AG08395 (cell line): ENCODE results near the gene FAM171A2.

Experiments used
- DNase-seq: peaks from one replicate; pipeline ENCODE4 v3.0.0; 2012; ENCODE audit warnings: mixed read lengths, low spot score

Gene FAM171A2

DNA sequence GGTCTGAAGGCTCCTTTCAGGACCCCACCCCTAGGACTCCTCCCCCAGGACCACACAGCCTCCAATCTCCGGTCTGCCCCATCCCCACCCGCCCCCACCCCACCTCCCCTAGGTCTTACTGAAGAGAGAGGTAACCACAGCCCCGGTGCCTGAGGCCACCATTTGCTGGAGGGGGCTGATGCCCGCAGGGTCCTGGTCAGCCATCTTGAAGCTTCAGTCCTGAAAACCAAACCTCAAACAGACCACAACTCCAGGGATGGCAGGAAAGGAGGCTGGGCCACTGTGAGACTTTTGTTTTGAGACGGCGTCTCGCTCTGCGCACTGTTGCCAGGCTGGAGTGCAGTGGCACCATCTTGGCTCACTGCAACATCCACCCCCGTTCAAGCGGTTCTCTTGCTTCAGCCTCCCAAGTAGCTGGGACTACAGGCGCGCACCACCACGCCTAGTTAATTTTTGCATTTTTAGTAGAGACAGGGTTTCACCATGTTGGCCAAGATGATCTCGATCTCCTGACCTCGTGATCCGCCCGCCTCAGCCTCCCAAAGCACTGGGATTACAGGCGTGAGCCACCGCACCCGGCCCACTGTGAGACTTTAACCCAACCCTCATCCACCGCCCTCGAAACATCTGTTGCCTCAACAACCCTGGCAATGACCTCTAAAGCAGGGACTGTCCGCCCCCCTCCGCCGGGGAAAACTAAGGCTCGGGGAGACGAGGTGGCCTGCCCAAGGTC, 40.1 kb downstream of the FAM171A2 start:
- DNase-seq, result no peak

DNA sequence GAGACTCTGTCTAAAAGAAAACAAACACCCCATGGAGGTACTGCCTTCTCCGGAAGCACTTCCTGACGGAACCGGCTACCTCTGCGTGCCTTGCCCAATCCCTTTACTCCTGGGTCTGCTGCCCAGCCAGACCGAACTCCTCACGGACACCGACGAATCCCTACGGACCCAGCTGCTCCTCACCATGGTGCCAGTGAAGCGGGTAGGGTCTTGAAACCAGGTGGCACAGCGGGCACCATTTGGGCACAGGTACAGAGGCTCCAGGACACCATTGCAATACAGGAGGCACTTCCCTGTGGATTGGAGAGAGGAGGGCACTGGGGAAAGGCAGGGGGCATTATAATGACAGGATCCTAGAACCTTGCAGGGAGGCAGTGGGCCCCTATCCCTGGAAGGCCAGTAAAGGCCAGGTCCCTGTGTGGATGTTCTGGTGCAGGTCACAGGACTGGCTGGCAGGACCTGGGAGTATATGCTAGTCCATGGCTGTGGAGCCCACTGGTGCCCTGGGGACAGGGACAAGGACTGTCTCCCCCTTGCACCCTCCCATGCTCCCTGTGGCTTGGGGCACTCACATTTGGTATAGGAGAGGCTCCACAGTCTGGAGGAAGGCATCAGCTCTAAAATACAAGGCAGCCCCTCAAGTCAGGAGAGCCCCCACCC, 41.3 kb downstream of the FAM171A2 start:
- no peak for DNase-seq

DNA sequence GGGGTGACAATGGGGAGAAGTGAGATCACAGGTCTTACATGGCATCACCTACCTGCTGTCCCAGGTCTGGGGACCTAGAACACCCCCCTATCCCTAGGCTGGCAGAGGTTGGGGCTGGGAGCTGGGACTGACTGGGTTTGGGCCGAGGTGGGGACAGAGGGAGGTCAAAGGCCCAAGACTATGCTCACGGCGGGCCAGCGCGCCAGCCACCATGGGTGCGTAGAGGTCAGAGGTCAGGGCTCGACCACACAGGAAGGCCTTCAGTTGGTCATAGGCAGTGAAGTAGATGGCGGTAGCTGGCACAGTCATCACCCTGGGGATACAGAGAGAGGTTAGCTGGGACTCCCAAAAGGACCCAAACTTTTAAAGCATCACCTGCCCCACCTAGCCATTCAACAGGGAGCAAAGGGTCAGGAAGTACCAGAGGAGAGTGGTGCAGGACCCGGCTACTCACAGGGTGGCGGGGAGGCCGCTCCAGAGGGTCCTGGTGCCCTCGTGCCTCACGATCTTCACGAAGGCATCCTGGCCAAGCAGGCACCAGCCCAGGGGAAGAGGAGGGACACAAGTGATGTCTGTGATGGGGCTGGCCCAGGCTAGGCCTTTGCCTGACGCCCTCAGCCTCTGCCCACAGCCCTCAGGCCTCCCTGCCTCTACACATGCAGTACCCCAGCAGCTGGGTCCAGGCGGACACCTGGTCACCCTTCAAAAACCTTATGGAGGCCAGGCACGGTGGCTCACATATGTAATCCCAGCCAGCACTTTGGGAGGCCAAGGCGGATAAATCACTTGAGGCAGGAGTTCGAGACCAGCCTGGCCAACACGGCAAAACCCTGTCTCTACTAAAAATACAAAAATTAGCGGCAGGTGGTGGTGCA, 42.2 kb downstream of the FAM171A2 start:
- DNase-seq, result no peak

DNA sequence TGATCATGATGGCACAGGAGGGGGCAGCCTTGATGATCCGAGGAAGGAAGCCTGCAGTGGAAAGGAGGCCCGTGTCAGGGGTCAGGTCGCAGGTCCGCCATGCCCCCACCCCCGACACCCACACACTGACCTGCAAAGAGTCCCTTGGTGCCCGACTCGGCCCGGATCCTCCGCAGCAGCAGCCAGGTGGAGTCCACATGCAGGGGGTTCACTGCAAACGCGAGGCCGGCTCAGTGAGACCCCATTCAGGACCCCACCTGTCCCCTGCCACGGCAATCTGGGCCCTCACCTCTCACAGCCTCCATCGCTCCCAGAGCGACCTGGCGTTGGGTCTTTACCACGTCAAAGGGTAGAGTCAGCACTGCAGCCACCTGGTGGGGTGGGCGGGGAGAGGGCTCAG, 43.6 kb downstream of the FAM171A2 start:
- no peak for DNase-seq

DNA sequence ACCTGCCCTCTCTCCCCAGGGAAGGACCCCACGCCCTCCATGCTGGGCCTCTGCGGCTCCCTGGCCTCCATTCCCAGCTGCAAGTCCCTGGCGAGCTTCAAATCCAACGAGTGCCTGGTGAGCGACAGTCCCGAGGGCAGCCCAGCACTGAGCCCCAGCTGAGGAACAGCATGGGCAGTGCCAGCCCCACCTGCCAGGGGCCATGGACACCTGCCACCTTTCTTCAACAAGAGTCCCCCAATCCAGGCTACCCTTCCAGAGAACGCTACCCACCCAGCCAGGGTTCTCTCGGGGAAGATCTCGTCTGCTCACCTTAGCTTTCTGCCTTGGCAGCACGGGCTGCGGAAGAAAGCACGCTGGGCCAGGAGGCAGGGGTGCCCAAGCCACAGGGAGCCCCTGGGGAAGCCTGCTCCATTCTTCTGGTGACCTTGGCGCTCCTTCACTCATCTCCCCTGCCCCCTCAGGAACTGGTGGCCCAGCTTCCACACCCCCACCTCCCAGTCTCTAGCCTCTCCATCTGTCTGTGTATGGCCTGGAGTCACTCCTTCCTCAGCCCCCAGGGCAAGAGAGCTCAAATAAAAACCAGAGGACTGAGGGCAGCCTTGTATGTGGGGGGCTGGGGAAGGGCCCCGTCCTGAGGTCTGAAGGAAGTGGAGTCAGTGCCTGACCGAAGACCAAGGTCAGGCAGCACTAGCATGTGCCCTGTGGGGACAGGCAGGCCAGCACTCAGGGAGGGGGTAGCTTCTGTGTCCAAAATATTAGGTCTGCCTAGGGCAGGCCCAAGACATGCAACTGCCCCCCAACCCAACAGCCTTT, 45.4 kb downstream of the FAM171A2 start:
- DNase-seq, result no peak

DNA sequence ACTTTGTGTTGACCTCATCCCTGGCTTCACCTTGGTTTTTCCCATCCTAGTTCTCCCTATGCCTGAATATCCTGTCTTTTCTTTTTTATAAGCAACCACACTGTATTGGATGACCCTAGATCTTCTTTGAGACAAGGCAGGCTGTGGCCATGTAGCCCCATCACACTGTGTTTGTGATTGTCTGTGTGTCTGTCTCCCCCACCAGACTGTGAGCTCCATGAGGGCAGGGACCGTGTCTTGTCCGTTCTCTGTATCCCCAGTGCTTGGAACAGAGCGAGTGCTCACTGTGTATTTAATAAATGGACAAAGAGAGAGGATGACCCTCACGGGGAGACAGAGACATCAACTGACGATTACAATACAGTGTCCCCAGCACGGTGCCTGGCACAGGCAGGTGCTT, 46.1 kb downstream of the FAM171A2 start:
- DNase-seq, result no peak

DNA sequence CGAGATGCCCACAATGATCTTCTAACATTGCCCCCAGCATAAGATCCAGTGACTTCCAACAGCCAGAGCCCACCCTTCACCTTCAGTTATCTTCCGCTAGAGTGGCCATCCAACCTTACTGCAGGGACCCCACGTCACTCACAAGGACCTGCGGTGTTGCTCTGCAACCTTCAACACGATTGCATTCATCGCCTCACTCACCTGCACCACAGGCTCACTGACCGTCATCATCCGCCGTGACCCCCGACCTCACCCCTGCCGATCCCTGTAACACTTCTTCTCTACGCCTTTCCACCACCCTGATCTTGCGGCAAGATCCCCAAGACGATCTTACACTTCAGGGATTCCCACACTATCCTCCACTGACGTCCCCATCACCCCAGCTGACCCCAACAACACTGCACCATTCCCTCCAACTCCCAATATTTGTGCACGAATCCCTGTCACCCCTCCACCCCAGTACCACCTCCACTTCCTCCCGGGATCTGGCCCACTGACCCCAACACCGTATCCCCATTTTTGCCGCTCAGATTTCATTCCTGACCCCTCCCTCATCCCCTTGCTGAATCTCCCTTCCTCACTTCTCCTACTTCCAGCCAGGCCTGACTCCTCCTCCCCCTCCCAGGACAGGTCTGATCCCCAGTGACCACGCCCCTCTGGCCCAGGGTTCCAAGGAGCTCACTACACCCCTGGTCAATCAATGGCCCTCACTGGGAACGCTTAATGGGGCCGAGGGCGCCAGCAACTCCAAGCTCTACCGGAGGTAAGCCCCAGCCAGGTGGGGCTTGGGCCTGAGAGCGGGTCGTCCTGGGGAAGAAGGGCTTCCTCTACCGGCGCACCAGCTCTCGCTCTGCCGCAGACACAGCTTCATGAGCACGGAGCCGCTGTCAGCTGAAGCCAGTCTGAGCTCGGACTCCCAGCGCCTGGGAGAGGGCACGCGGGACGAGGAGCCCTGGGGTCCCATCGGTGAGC, 47.6 kb downstream of the FAM171A2 start:
- no peak for DNase-seq

DNA sequence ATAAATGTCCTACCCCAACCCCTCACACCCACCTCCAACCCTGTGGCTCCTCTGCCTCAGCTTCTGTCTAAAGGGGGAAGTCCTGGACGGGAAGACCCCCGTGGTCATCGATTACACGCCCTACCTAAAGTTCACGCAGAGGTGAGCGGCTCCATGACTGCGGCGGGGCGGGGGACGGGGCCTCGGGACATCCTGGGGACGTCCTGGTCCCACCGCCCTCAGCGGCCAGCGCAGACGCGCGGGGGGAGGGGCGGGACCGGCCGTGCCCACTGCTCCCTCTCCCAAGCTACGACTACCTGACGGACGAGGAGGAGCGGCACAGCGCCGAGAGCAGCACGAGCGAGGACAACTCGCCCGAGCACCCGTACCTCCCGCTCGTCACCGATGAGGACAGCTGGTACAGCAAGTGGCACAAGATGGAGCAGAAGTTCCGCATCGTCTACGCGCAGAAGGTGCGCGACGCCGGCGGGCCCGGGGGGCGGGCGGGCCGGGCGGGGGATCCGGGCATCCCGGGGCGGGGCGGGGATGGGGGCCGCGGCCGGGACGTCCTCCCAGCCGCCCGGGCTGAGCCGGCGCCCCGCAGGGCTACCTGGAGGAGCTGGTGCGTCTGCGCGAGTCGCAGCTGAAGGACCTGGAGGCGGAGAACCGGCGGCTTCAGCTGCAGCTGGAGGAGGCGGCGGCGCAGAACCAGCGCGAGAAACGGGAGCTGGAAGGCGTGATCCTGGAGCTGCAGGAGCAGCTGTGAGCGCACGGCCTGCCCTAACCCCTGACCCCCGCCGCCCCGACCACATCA, 48.6 kb downstream of the FAM171A2 start:
- peak; percentile 44 for DNase-seq

DNA sequence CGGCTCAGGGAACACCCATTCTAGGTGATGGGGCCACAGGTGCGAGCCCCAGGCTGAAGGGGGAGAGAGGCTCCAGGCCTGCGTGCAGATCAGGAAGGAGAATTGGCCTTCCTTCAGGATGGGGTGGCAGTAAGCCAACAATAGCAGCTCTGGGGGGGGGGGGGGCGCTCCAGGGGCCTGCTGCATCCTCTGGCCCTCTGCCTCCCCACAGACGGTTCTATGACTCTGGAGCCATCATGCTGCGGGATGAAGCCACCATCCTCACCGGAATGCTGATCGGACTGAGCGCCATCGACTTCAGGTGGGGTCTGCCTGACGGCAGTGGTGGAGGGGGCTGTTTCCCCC, 49.2 kb downstream of the FAM171A2 start:
- no peak for DNase-seq

DNA sequence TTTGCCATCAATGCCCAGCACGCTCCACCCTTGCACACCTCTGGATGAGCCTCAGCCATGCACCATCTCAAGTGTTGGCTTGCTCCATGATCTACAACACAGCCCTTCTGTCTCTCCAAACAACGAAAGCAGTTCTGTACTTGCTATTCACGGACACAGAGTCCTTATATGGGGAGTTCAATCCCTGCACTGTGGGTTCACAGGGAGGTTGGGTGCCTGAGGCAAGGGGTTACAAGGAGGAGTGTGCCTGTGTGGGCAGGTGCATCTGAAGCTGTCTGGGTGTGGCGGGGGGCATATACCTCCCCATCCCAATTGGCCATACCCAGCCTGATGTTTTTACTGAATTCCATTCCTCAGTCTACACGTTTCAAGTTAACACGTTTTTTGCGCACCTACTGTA, 49.6 kb downstream of the FAM171A2 start:
- no peak for DNase-seq

DNA sequence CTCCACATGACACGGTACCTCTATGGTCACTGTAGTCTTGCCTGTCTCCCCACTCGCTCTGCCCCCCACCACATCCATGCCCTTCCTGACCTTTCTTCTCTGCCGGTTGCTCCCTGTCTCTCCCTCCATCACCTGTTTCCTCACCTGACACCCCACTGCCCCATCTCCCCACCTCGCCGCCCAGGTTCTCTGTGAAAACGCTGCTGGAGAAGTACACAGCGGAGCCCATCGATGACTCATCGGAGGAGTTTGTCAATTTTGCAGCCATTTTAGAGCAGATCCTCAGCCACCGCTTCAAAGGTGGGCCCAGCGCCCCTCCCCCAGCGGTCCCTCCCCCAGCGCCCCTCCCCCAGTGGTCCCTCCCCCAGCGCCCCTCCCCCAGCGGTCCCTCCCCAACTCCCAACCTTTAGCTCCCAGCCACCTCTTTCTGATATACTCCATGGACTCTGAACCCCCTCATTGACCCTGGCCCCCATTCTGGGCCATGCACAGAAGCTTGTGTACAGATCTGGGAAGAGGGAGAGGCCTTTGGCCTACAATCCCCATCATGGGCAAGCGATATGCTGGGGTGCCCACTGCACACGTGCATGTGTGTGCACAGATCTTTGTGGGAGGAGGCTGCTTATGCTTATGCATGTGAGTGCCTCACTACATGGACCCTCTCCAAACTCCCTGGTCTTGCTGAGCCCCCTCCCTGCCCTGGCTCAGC, 51.1 kb downstream of the FAM171A2 start:
- no peak for DNase-seq

DNA sequence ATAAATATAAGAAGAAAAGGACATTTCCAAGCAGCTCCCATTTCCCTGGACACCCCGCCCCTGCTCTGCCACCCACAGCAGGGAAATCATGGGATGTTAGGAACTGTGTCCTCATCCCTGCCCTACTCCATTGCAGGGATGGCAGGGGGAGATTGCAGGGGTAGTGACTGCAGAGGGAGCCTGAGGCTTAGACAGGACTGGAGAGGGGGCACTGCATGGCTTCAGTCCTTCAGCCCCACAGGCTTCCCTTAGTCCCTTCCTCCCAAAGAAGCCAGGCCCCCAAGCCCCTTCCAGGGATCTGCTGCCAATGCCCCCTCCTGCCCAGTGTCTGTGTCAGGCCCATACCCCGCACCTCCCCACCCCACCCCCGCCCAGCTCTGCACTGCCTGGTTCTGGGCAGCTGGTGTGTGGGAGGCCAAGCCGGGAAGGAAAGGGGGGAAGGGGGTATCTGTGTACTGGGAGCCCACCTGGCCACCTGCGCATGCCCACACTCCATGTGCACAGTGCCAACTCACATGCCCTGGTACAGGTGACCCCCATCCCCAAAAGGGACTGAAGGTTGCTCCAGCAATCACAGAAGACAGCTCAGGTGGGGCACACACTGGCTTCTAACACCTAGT, 52.0 kb downstream of the FAM171A2 start:
- DNase-seq, result no peak

DNA sequence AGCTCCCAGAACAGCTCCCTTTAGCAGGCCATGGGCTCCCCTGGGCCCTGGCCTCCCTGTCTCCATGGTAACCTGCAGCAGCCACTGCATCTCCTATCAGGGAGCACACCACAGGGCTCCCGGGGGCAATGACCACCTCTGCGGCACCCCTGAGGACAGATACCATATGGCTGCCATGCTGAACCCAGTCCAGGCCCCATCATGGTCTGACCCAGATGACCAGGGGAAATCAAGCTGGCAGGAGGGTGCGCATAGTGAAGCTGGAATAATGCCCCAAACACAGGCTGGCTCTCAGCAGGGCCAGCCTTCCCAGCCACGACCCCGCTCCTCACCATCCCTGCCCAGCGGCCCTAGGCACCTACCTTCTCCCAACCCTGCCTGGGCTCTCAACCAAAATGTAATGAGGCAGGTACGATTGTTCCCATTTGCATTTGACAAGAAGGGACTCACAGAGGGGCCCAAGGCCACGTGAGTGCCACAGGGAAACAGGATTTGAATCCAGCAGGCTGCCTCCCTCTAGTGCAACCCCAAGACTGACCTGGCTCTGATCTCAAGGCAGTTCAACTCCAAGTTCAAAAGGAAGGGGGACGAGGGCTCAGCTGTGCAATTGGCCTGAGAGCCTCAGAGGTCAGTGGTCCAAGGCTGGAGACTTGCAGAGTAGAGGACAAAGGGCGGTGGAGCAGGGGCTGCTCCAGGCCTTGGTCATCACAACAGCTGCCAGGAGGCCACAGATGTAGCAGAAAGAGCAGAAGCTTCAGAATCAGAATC, 52.9 kb downstream of the FAM171A2 start:
- no peak for DNase-seq

DNA sequence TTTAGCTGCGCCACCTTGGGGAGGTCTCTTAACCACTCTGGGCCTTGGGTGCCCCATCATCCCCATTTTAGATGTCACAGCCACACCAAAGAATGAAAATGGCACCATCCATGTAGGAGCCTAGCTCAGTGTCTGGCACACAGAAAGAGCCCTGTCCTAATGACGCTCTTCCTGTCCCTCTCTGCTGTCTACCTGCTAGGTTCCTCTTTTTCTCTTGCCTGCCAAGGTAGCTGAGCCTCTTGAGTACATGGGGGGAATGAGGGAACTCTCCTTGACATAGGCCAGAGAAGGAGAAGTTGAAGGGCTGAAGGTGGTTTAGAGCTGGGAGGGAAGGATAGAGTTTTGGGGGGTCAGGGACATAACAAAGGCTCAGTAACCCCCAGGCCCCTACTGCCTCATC, 53.5 kb downstream of the FAM171A2 start:
- no peak for DNase-seq

DNA sequence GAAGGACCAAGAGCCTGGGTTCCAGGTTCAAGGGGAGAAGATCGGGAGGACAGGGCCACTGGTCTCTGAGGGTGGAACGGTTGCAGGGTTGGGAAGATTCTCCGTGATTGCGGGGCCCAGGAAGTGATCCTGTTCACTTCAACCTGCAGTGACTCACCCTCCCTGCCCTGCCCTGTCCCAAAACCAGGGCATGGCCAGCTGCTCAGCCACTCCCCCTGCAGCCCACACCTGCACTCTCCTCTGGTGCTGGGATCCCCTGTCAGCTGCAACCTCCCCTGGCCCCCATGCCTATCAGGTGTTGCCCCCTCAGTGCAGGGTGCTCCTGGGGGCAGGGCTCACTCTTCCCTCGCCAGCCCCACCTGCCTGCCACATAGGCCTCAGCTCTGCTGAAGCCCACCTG, 54.2 kb downstream of the FAM171A2 start:
- DNase-seq, result no peak

DNA sequence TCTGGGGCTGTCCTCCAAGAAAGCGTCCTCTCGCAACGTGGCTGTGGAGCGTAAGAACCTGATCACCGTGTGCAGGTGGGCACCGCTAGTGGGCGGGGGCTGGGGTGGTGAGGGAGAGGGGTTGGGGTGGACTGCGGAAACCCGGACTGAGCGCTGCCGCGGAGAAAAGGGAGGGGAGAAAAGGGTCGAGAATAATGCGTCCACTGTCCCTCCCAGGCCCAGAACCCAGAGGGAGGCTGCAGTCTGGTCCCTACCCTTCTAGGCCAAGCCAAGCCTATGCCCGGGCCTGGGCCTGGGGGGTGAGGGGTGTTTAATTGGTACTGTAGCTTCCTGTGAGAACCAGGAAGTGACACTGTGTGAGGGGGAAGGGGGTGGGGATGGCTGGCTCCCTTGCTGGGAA, 54.8 kb downstream of the FAM171A2 start:
- DNase-seq, result no peak

DNA sequence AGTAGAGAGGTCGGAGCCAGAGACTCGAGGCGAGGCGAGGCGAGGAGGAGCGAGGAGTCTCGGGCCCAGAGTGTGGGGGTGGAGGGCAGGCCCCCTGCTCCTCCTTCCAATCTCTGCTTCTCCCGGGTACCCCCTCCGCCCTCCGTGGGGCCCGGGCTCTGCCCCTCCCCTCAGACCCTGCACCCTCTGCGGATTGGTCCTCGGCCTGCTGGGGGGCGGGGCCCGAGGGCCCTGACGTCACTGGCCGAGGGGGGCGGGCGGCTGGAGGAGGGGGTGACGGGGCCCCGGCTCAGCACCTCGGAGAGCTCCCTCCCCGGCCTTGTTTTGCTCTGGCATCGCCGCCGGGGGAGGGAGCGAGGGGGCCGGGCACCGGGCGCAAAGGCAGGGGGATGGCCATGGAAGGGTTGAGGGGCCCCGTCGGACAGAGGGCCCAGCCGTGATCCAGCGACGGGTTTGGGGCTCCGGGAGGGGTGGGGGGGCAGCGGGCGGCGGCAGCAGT, 55.3 kb downstream of the FAM171A2 start, which contains the start of gene RUNDC3A:
RUNDC3A (plus strand) TSS at position 282 of the 499 bp plus-strand sequence. CDS start 232 bp downstream, outside the sequence.
- peak; percentile 98 for DNase-seq
